GM19455 (cell line): ENCODE results near the gene SLC25A39.
"Not testable (repeated sequence)": the region's sequence is repeated elsewhere in the genome, so short reads cannot be mapped to it uniquely, and the experiment has no call there.

ENCODE experiments used
- ATAC-seq: cut with Tn5 transposase; IDR thresholded peaks from one replicate; pipeline ENCODE4 v1.9.1; 2021; ENCODE audit not compliant: unreplicated experiment

The SLC25A39 gene

DNA sequence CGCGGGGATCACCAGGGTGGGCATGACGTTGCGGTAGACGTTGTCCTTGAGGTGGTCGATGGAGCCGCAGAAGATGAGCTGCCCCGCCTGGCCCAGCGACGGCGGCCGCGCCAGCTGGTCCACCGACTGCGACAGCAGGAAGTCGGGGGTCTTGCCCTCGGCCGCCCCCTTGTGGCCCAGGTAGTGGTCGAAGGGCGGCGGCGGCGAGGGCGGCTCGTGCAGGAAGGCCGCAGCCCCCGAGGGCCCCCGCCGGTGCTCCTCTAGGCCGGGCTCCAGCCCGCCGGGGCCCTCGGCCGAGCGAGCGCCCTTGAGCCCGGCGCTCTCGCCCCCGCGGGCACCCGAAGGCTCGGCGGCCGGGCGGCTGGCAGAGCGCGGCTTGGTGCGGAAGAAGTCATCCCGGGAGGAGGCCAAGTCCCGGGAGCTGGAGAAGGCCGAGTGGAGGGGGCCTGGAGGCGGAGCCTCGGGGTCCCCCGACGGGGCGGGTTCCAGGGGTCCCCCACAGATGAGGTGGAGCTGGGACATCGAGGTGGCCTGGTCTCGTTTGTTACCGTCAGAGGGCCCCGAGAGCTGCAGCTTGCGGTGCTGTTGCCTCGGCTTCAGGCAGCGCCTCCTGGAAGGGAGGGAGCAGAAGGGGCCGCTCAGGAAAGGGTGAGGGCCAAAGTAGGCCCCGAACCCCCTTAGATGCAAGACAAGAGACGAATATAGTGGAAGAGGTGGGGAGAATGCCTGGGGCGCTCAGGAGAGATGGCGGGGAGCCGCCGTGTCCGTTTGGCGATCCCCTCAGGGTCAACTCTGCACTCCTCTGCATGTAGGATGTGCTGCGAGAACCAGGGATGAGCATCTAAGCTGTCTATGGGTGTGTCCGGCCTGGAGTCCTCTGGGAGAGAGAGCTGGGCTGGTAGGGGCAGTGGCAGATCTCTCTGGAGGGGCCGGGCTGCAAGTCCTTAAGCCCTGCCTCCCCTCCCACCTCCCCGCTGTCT is 30.2 kb upstream of the SLC25A39 start:
- no peak for ATAC-seq

DNA sequence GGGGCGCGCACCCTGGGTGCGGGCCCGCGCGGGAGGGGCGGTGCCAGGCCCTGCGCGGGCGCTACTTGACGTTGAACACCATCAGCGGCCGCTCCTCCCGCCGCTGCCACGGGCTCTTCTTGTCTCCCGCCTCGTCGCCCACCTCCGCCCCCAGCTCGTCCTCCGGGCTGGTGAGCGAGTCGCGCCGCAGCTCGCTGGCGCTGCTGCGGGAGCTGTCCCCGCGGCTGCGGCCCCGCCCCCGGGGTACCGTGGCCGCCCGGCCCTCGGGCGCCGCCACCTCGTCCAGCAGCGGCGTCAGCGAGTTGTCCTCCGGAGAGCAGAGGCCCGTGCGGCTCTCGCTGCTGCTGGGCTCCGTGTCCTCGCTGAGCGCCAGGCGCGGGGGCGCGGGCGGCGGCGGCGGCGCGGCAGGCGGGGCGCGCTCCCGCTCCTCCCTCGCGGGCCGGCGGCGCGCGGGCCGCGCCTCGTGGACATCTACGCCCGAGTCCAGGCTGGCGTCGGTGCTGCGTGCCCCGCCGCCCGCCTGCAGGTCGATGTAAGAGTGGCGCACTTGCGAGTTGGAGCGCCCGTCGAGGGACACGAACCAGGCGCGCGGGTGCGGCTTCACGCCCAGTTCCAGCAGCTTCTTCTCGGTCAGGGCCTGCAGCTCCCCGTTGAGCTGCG is 29.2 kb upstream of the SLC25A39 start:
- no peak for ATAC-seq

DNA sequence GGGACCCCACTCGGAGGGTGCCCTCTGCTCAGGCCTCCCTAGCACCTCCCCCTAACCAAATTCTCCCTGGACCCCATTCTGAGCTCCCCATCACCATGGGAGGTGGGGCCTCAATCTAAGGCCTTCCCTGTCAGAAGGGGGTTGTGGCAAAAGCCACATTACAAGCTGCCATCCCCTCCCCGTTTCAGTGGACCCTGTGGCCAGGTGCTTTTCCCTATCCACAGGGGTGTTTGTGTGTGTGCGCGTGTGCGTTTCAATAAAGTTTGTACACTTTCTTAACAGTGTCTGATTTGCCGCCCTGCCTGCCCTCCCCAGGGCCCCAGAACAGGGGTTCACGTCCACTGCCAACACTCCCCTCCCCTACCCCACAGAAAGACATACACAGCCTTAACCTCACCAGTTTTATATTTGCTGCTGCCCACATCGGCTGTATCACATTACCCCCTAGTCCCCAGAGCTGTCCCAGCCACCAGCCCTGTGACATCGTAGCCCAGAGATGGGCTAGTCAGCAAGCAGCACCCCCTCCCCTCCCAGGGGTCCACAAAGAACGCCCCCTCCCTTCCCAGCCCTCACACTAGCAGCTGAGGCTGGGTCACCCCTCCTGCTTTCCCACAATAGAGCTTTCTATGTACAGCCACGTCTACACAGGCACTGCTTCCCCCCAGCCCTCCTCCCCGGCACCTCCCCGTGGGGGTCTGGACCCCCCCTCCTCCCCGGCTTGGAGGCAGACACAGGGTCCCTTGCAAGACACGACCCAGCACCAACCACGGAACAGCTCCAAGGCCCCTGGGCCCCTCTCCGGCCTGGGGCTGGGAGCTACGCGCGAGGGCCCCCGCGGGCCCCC is 28.4 kb upstream of the SLC25A39 start:
- ATAC-seq: no peak

DNA sequence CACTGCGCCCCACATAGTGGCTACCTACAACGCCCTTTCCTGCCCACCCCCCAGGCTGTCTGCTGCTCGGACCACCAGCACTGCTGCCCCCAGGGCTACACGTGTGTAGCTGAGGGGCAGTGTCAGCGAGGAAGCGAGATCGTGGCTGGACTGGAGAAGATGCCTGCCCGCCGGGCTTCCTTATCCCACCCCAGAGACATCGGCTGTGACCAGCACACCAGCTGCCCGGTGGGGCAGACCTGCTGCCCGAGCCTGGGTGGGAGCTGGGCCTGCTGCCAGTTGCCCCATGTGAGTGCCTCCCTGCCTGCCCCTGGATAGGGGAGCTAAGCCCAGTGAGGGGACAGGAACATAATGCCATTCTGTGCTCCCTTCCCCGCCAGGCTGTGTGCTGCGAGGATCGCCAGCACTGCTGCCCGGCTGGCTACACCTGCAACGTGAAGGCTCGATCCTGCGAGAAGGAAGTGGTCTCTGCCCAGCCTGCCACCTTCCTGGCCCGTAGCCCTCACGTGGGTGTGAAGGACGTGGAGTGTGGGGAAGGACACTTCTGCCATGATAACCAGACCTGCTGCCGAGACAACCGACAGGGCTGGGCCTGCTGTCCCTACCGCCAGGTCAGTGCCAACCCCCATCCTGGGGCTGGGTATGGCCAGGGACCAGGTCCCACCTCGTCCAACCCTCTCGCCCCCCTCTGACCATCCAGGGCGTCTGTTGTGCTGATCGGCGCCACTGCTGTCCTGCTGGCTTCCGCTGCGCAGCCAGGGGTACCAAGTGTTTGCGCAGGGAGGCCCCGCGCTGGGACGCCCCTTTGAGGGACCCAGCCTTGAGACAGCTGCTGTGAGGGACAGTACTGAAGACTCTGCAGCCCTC is 27.6 kb upstream of the SLC25A39 start:
- no peak for ATAC-seq

DNA sequence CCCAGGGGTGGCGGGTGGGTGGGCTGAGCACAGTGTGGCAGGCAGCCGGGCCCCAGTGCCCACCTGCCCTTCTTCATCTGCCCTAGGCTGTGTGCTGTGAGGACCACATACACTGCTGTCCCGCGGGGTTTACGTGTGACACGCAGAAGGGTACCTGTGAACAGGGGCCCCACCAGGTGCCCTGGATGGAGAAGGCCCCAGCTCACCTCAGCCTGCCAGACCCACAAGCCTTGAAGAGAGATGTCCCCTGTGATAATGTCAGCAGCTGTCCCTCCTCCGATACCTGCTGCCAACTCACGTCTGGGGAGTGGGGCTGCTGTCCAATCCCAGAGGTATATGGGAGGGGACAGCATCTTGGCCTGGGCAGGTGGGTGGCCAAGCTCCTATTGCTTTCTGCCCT is 26.8 kb upstream of the SLC25A39 start:
- ATAC-seq: no peak

DNA sequence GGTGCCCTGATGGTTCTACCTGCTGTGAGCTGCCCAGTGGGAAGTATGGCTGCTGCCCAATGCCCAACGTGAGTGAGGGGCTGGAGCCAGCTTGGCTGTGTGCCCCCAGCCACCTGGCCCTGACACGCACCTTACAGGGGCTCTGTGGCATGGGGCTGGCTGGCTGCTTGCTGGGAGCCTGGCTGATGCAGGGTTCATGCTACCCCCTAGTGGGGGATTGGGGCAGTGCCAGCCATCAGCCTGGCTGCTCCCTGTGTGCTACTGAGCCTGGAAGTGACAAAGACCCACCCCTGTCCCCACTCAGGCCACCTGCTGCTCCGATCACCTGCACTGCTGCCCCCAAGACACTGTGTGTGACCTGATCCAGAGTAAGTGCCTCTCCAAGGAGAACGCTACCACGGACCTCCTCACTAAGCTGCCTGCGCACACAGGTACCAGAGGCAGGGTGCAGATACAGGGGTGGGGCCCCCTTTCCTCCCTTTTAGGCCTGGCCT is 26.2 kb upstream of the SLC25A39 start:
- ATAC-seq: no peak

DNA sequence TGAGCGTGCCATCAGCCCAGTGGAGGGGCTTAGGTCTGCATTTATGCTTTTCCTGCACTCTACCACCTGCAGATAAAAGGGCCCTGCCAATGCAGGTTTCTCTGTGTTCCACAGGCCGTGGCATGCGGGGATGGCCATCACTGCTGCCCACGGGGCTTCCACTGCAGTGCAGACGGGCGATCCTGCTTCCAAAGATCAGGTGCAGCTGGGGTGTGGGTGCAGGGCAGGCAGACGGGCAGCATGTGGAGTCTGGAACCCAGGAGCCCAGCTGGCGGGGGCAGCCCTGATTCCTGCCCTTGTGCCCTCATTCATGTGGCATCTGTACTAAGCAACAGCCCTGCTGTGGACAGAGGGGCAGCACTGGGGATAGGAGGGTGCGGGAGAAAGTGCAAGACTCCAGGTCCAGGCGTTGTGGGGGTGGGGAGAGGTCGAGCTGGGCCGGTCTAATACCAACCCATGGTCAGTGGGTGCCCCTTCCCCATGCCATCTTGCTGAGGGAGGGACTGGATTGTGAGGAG is 25.0 kb upstream of the SLC25A39 start:
- ATAC-seq: no peak

DNA sequence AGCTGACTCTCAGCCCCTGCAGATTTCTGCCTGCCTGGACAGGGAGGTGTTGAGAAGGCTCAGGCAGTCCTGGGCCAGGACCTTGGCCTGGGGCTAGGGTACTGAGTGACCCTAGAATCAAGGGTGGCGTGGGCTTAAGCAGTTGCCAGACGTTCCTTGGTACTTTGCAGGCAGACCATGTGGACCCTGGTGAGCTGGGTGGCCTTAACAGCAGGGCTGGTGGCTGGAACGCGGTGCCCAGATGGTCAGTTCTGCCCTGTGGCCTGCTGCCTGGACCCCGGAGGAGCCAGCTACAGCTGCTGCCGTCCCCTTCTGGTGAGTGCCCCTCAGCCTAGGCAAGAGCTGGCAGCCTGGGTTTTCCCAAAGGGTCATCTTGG is 24.4 kb upstream of the SLC25A39 start:
- peak; percentile 1 for ATAC-seq

DNA sequence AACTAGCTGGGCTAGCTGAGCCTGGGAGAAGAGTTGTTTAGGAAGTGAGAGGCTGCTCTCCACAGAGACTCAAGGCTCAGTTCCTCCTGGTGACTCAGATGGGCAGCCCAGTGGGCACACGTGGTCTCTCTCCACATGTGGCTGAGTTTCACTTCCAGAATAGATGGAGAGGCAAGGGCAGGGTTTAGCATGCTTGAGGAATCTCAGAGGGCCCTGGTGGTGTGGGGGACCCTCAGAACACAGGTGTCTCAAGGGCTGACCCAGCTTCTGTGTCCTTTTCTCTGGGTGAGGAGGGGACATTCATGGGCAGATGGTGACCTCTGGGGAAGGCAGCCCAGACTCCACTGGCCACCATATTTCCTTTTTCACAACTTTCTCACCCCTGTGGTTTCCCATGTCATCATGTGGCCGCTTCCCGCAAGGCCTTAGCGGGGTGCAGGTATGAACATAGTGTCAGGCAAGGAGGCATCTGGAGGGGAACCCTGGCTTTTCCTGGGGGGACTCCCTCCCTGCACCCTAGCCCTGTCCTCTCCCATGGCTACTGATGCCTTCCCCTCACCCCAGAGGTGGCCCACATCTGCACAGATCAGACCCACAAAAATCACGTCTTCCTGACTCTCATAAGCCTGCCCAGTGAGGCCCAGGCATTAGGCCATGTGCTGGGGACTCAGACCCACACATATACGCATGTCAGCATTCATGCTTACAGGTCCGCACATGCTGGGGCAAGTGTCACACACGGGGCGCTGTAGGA is 23.8 kb upstream of the SLC25A39 start:
- ATAC-seq: peak; percentile 30

DNA sequence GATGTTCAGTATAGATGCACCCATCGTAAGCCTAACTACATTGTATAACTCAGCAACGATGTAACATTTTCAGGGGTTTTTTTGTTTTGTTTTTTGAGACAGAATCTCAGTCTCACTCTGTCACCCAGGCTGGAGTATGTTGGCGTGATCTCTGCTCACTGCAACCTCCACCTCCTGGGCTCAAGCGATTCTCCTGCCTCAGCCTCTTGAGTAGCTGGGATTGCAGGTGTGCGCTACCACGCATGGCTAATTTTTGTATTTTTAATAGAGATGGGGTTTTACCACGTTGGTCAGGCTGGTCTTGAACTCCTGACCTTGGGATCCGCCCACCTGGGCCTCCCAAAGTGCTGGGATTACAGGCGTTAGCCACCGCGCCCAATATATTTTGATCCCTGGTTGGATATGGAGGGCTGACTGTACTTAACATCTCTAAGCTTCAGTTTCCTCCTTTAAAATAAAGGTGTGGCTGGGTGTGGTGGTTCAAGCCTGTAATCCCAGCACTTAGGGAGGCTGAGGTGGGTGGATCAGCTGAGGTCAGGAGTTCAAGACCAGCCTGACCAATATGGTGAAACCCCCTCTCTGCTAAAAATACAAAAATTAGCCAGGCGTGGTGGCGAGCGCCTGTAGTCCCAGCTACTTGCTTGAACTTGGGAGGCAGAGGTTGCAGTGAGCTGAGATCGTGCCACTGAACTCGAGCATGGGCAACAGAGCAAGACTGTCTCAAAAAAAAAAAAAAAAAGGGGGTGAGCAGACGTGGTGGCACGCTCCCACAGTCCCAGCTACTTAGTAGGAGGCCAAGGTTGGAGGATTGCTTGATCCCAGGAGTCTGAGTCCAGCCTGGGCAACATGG is 22.8 kb upstream of the SLC25A39 start:
- peak; percentile 2 for ATAC-seq

DNA sequence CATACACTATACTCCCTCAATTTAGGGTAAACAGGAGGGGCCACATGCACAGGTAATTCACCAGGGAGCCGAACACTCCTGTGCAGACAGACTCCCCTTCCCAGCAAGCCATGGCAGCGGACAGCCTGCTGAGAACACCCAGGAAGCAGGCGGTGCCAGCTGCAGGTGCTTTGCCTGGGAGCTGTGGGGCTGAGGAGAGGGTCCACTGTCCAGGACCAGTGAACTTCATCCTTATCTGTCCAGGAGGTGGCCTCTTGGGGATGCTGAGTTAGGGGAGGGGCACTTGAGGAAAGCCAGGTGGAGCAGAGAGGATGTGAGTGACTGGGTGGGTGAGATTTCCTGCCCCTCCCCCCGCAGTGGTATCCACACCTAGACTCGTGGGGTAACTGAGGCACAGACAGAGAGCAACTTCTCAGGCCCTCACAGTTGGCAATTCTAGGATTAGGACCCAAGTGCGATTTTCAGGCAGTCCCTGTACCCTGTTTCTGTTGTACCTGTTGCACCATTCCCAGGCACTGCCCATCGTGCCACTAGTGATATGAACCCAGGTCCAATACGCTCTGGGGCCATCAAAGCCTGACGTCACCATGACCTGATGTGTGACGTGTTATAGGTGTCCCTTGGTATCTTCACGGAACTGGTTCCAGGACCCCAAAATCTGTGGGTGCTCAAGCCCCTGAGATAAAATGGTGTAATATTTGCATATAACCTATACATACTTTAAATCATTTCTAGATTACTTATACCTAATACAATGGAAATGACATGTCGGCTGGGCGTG is 21.6 kb upstream of the SLC25A39 start:
- ATAC-seq: no peak

DNA sequence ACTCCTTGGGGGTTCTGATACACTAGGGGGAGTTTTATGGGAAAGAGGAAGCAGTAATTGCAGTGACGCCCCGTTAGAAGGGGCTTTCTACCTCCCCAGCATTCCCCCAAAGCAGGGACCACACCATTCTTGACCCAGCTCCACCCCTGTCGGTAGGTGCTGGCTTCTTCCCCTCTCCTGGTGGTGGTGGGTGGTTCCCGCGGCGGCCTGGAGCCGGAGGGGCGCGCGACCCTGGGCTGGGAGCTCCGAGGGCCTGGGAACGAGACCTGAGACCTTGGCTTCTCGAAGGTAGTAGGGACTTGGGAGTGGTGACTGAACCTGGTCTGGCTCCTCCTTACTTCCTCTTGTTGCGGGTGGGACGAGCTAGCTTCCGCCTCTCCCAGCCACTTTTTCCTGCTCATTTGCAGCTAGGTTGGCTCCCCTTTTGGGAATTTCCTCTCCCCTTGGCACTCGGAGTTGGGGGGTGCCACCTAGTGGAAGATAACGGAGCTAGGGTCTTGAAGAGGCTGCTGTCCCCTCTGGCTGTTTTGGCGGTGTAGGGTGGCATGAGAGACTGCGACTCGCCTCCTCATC is 20.9 kb upstream of the SLC25A39 start:
- ATAC-seq: no peak

DNA sequence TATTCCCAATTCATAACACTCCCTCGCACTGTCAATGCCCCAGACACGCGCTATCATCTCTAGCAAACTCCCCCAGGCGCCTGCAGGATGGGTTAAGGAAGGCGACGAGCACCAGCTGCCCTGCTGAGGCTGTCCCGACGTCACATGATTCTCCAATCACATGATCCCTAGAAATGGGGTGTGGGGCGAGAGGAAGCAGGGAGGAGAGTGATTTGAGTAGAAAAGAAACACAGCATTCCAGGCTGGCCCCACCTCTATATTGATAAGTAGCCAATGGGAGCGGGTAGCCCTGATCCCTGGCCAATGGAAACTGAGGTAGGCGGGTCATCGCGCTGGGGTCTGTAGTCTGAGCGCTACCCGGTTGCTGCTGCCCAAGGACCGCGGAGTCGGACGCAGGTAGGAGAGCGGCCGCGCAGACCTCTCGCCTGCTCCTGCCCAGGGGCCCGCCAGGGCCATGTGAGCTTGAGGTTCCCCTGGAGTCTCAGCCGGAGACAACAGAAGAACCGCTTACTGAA is 20.4 kb upstream of the SLC25A39 start, which contains the start of gene GRN:
Gene GRN (plus strand): TSS at position 364 of the 515 bp plus-strand sequence. CDS start 3,863 bp downstream, outside the sequence.
- peak; percentile 56 for ATAC-seq

DNA sequence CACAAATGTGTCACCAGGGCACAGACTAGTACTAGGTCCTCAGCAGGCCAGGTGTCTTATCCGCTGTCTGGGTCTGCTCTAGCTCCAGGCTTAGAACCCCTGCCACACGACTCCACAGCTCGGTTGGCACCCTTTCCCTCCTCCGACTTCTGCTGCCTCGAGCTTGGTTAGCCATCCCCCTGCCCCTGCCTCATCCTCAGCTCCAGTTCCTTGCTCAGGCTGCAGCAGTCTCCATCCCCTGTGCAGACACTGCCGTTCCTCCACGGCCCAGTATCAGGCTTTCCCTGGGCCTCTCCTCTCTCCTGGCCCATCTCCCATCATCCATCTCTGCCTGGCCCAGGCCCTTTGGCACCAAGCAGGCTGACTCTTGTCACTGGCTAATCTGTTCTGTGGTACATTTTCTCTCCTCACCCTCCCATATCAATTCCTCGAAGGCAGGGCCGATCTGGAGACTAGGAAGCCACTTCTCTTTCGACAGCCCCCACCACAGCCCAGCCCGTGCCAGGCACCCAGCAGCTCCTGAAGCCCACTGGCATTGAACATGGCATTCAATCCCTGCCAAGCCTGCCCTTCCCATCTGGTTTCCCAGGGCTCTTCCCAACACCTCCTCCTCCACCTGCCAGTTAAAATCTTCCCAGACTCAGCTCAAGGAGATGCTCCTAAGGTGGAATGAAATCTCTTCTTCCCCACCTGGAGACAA is 19.0 kb upstream of the SLC25A39 start:
- no peak for ATAC-seq

DNA sequence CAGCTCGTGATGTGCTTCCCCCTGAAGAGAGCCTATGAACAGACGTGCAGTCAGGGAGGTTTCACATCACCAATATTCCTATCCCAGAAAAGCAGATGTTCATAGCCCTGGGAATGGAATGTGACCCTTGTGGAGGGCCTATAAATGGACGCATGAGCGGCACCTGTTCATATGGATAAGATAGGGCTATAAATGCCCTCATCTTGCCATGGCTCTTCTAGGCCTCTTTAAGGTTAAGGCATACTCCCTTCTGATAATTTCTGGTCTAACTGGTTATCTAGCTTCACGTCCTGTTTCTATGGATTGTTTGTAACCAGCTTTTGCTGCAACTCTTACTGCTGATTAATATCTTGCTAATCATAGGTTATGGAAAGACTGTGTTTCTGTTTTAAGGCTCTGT is 15.9 kb upstream of the SLC25A39 start:
- not testable (repeated sequence) for ATAC-seq

DNA sequence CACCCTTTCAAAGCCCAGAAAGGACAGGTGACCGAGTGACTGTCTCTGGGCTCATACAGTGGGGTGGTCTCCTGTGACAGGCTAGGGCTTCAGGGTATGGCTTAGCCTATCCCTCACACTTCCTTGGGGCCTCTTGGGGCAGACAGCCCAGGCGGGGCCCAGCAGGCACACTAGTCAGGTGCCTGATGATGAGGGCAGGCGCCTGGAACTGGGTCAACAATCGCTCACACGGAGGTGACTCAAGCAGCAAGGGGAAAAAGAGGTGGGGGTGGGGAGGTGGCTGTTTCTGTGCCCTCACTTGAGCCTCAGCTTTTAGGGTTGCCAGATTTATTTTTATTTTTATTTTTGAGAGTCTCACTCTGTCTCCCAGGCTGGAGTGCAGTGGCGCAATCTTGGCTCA is 14.1 kb upstream of the SLC25A39 start:
- ATAC-seq: no peak
